Hepatocyte (in vitro differentiated cells): ENCODE results near the gene FLG. TPM values are rescaled to one million over a fixed set of nuclear protein-coding genes. Genes with fewer than 3 reads are reported as not detected.
"Not testable (repeated sequence)": the region's sequence is repeated elsewhere in the genome, so short reads cannot be mapped to it uniquely, and the experiment has no call there.

Experiments
- DNase-seq: peaks from one replicate; pipeline ENCODE4 v3.0.0-alpha.2; 2016; ENCODE audit warnings: low spot score
- H2AFZ ChIP-seq: fragments of 200-600 bp; sonication (generic); 2 replicates; pipeline ENCODE4 v1.6.0; 2016; ENCODE audit warnings: antibody characterized with exemption, mild to moderate bottlenecking
- H3K27ac ChIP-seq: fragments of 200-600 bp; sonication (generic); 2 replicates; pipeline ENCODE4 v1.5.1; 2016; ENCODE audit warnings: mild to moderate bottlenecking
- H3K27me3 ChIP-seq: fragments of 200-600 bp; sonication (generic); 2 replicates; pipeline ENCODE4 v1.6.1; 2016
- H3K36me3 ChIP-seq: fragments of 200-600 bp; sonication (generic); replicated peaks from 2 replicates; pipeline ENCODE4 v1.5.1; 2016; ENCODE audit warnings: low read depth; ENCODE audit not compliant: insufficient read depth
- H3K4me1 ChIP-seq: fragments of 200-600 bp; sonication (generic); 2 replicates; pipeline ENCODE4 v1.5.1; 2016; ENCODE audit warnings: mild to moderate bottlenecking, moderate library complexity; ENCODE audit not compliant: insufficient read depth
- H3K4me2 ChIP-seq: fragments of 200-600 bp; sonication (generic); 2 replicates; pipeline ENCODE4 v1.6.0; 2016
- H3K4me3 ChIP-seq: fragments of 200-600 bp; sonication (generic); 2 replicates; pipeline ENCODE4 v1.5.1; 2016; ENCODE audit warnings: mild to moderate bottlenecking
- H3K79me2 ChIP-seq: fragments of 200-600 bp; sonication (generic); 2 replicates; pipeline ENCODE4 v1.6.0; 2017; ENCODE audit warnings: mild to moderate bottlenecking
- H3K9me2 ChIP-seq: fragments of 200-600 bp; sonication (generic); replicated peaks from 2 replicates; pipeline ENCODE4 v1.6.0; 2017; ENCODE audit warnings: mild to moderate bottlenecking; ENCODE audit not compliant: insufficient read depth
- H3K9me3 ChIP-seq: fragments of 200-600 bp; sonication (generic); 2 replicates; pipeline ENCODE4 v1.5.1; 2016; ENCODE audit warnings: low read depth, mild to moderate bottlenecking
- H4K20me1 ChIP-seq: fragments of 200-600 bp; sonication (generic); 2 replicates; pipeline ENCODE4 v1.6.0; 2016; ENCODE audit warnings: mild to moderate bottlenecking; ENCODE audit not compliant: insufficient read depth, poor library complexity, severe bottlenecking
- EZH2 ChIP-seq: fragments of 200-600 bp; sonication (generic); IDR thresholded peaks from 2 replicates; pipeline ENCODE4 v1.6.1; 2016; ENCODE audit warnings: antibody characterized with exemption, mild to moderate bottlenecking, borderline replicate concordance
- EZH2phosphoT487 ChIP-seq: fragments of 200-600 bp; sonication (generic); IDR thresholded peaks from one replicate; pipeline ENCODE4 v1.6.1; 2018; ENCODE audit warnings: antibody characterized with exemption, mild to moderate bottlenecking, low read depth, moderate library complexity; ENCODE audit not compliant: unreplicated experiment, severe bottlenecking
- WGBS: methylation state at CpG from one replicate; pipeline ENCODE4 v1.1.6; 2016; ENCODE audit warnings: low lambda C conversion rate; ENCODE audit errors: missing lambda C conversion rate; 5-methylcytosine and 5-hydroxymethylcytosine counted together
- polyA plus RNA-seq: library from polyadenylated mRNA; unstranded; fragments of >200 nt; fragmentation: Nextera tagmentation; extraction: Ambion mirVana; gene quantifications from 2 replicates; pipeline ENCODE4 v1.2.1, GENCODE V29; 2016
- total RNA-seq: library from RNA; depleted of rRNA; stranded (reverse); fragments of >200 nt; gene quantifications from 2 replicates; pipeline ENCODE4 v1.2.3, GENCODE V29; 2014
- TF ChIP-seq, protein P1 (sequence below): fragments of 200-600 bp; sonication (generic); IDR thresholded peaks from 2 replicates; pipeline ENCODE4 v1.5.1; 2016; ENCODE audit warnings: antibody characterized with exemption, mild to moderate bottlenecking; ENCODE audit not compliant: poor library complexity

FLG gene
- total and polyA plus RNA-seq, 2 experiments from 2014 or later, result not detected

DNA sequence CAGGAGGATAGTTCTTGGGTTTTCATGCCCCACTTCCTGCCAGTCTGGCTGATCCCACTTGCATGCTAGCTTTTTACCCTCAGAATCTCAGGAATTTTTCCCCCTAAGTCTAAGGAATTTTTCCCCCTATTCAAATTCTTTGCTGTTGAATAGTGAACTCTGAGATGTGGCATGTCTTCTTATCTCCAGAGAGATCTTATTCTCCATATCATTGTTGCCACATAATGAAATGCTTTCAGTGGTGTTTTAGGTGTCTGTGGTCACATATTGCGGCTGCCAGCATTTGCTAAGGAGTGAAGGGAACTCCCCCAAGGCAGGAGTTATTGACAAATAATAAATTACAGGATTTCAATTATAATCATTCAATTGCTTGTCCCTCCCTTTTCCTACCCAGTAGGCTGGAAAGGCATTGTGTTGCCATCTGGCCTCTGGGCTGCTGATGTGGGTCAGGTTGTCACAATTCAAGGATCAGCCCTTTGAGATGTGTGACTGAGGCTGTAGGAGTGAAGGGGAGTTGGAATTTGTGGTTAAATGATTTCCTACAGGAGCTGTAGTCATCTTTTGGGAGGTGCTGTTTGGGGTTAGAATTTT, 3.9 kb upstream of the FLG start:
- H3K36me3 ChIP-seq, result no peaks in the 10 kb centered on the region
- H3K9me3 ChIP-seq, result no peaks in the 10 kb centered on the region
- H3K9me2 ChIP-seq, result no peaks in the 10 kb centered on the region
- H3K4me1 ChIP-seq, result no peaks in the 10 kb centered on the region
- H3K27me3 ChIP-seq, result no peaks in the 10 kb centered on the region
- no peak overlapping the region for H2AFZ ChIP-seq
- no peak overlapping the region for H3K4me3 ChIP-seq
- no peak for DNase-seq
- no peak for TF ChIP-seq EZH2
- TF ChIP-seq EZH2phosphoT487, result no peak
- TF ChIP-seq, protein P1, sequence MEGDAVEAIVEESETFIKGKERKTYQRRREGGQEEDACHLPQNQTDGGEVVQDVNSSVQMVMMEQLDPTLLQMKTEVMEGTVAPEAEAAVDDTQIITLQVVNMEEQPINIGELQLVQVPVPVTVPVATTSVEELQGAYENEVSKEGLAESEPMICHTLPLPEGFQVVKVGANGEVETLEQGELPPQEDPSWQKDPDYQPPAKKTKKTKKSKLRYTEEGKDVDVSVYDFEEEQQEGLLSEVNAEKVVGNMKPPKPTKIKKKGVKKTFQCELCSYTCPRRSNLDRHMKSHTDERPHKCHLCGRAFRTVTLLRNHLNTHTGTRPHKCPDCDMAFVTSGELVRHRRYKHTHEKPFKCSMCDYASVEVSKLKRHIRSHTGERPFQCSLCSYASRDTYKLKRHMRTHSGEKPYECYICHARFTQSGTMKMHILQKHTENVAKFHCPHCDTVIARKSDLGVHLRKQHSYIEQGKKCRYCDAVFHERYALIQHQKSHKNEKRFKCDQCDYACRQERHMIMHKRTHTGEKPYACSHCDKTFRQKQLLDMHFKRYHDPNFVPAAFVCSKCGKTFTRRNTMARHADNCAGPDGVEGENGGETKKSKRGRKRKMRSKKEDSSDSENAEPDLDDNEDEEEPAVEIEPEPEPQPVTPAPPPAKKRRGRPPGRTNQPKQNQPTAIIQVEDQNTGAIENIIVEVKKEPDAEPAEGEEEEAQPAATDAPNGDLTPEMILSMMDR, result no peak
- no peak overlapping the region for H3K27ac ChIP-seq
- WGBS, result 52% methylated on average over 1 of the region's 1 CpG
- no peaks in the 10 kb centered on the region for H3K79me2 ChIP-seq
- H3K4me2 ChIP-seq, result no peak overlapping the region
- H4K20me1 ChIP-seq, result no peaks in the 10 kb centered on the region

DNA sequence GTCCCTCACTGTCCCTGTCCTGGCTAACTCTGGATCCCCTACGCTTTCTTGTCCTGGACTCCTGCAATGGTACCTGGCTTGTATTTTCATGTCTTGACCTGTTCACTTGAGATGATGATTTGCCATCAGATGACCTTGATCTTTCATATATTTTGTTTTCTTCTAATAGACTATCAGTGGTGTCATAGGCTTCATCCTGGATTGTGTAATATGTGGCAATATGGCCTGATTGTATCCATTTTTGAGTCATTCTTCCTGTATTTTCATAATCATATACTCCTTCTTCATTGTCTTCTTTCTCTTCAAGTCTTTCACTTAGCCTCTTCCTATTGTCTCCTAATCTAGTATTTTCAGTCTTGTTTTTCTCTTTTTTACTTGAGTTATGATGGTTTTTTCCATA, 11.1 kb downstream of the FLG start:
- no peaks in the 10 kb centered on the region for H3K9me3 ChIP-seq
- no peaks in the 10 kb centered on the region for H3K4me1 ChIP-seq
- H3K27ac ChIP-seq, result no peak overlapping the region
- no peaks in the 10 kb centered on the region for H3K36me3 ChIP-seq
- DNase-seq, result no peak
- no peak overlapping the region for H2AFZ ChIP-seq
- WGBS, result 60% methylated on average over 1 of the region's 1 CpG
- H3K4me3 ChIP-seq, result no peak overlapping the region
- no peak overlapping the region for H3K4me2 ChIP-seq
- no peaks in the 10 kb centered on the region for H3K27me3 ChIP-seq
- H3K9me2 ChIP-seq, result no peaks in the 10 kb centered on the region
- H3K79me2 ChIP-seq, result no peaks in the 10 kb centered on the region
- H4K20me1 ChIP-seq, result no peaks in the 10 kb centered on the region
- TF ChIP-seq EZH2phosphoT487, result no peak
- no peak for TF ChIP-seq EZH2
- TF ChIP-seq, protein P1, result no peak

DNA sequence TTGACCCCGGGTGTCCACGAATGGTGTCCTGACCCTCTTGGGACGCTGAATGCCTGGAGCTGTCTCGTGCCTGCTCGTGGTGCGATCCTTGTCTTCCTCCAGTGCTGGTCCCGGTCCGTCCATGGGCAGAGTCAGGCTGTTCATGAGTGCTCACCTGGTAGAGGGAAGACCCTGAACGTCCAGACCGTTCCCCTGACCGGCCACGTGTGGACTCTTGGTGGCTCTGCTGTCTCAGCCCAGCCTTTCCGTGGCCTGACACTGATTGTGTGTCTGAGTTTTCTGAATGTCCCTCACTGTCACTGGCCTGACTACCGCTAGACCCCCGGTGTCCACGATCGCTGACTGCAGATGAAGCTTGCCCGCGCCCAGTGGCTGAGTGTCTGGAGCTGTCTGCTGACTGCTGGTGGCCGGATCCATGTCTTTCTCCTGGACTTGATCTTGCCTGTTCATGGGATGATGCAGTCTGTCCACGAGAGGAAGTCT, 11.7 kb downstream of the FLG start:
- 88% methylated on average over 21 of the region's 21 CpGs for WGBS
- Histone ChIP-seq H3K27me3 (no peaks in the 10 kb centered on the region), H3K4me1 (no peaks in the 10 kb centered on the region), H3K4me2 (no peak overlapping the region), H3K79me2 (no peaks in the 10 kb centered on the region), H3K27ac (no peak overlapping the region), H3K9me2 (no peaks in the 10 kb centered on the region), H2AFZ (no peak overlapping the region), H3K36me3 (no peaks in the 10 kb centered on the region), H3K4me3 (no peak overlapping the region), H4K20me1 (no peaks in the 10 kb centered on the region), H3K9me3 (no peaks in the 10 kb centered on the region)
- TF ChIP-seq EZH2phosphoT487 (no peak), EZH2 (no peak)
- TF ChIP-seq, protein P1, result no peak
- DNase-seq, result no peak

DNA sequence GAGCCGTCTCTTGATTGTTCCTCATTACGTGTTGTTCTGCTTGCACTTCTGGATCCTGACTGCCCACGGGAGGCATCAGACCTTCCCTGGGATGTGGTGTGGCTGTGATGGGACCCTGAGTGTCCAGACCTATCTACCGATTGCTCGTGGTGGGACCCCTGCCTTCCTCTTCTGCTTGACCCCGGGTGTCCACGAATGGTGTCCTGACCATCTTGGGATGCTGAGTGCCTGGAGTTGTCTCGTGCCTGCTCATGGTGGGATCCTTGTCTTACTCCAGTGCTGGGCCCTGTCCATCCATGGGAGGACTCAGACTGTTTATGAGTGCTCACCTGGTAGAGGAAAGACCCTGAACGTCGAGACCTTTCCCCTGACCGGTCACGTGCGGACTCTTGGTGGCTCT, 12.9 kb downstream of the FLG start:
- not testable (repeated sequence) for H3K36me3 ChIP-seq, H4K20me1 ChIP-seq, H3K9me2 ChIP-seq, H3K4me2 ChIP-seq, H3K4me3 ChIP-seq, H3K27me3 ChIP-seq, H3K79me2 ChIP-seq, H3K27ac ChIP-seq, H3K9me3 ChIP-seq, H3K4me1 ChIP-seq, DNase-seq, H2AFZ ChIP-seq
- 82% methylated on average over 13 of the region's 13 CpGs for WGBS
